GM18861 (cell line): ENCODE data around the gene RBSN.

ENCODE experiments used
- ATAC-seq: cut with Tn5 transposase; IDR thresholded peaks from one replicate; pipeline ENCODE4 v1.9.1; 2021; ENCODE audit not compliant: unreplicated experiment

RBSN gene

DNA sequence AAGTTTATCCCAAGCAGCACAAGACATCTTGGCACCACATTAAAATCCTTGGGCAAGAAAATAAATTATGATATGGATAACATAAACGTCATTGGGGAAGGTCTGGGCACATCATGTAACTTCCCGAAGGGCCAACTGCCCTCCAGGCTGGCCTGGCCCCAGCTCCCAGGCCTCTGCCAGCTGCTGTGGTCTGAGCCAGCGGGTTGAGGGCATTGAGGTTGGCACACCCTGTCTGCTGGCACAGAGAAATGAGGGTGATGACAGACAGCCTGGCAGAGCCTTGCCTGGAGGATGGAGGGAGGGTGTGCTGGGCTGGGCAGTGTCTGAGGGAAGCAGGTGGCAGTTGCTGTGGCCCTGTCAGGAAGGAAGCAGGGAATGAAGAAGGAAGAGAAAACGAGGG is 3.3 kb upstream of the RBSN start:
- no peak for ATAC-seq

DNA sequence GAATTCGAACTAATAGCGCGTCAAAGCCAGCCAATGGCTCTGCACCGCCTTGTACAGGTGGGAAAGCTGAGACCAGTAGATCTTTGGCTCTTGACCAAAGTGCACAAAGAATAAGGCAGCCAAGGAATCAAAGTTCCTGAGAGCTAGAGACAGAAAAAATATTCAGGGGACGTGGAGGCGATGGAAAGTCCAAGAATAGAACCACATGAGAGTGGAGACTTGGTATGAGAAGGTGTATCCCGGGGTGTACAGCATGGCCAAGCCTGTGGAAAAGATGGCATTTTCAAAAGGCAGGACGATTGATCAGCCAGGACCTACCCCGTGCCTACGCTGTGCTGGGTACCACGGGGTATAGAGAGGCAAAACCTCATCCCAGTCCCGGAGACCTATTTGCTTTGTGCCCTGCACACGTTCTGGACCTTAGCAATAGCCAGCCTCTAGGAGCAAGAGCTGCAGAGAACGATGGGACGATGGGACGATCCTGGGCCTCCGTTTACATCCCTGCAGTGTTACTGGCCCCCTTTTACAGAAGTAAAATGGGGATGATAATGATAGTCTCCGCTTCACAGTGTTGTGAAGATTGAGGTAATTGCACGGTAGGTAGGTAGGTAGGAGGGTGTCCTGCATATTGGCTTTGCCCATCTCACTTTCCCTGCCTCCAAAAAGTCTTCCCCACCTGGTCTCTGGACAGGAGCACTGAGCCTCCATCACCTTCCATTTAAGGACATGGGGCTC is 583 bp upstream of the RBSN start:
- ATAC-seq, result no peak

DNA sequence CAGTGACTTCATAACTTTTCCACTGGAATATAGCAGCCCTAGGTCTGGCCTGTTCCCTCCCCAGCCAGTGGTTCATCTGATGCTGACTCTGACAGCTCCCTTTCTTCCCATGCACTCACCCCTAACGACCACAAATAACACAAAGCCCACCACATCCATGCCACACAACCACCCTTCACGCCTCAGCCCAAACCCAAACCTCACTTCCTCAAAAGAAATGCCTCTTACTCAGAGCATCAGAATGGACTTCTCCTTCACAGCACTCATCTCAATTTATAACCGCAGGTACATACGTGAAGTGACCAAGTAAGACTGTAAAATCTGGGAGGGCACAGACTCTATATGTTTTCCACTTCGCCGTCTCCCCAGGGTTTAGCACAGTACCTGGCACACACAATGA is 1.1 kb downstream of the RBSN start:
- ATAC-seq, result no peak

DNA sequence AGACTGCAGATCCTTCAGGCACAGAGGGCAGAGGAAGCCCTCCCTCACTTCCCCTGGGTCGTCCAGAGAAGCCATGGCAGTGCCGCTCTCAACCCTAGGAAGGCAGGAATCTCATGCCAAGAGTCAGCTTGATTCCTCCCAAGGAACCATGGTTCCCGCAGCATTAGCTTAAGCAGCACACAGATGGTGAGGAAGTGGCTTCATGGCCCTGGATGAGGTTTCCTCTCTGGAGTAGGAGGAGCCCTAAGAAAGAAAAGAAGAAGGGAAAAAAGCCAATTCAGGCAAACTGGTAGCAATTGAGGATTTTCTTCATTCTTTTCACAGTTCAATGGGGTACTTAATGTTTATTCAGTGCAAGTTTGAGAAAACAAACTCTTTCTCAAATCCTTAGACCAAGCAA is 2.9 kb downstream of the RBSN start:
- ATAC-seq, result no peak

DNA sequence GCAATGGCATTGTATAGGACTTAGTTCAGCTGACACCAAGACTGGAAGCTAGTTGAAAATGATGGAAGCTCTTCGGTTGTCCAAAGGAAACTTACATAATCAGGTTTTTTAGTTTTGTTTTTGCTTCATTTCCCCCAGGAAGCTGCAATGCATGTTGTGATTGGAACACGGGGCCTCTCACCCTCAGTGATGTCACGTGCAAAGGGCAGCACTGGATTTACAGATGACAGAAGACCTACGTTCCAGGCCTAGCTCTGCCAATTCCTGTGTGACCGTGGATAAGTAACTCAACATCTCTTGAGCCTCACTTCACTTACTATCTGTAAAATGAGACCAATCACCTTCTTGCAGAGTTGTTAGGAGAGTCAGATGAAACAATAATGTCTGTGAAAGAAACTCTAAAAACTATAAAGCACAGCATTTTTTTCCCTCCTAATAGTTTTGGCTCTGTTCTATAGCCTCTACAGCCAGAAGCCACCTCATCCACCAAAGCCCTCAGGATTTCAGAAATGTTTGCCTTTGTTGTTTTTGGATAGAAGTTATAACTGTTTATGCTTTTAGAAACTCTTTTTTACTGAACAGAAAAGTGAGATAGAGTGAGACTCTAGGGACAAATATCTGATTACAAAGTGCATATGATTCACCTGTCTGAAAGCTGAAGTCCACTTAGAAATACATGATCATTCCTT is 4.6 kb downstream of the RBSN start:
- ATAC-seq, result no peak

DNA sequence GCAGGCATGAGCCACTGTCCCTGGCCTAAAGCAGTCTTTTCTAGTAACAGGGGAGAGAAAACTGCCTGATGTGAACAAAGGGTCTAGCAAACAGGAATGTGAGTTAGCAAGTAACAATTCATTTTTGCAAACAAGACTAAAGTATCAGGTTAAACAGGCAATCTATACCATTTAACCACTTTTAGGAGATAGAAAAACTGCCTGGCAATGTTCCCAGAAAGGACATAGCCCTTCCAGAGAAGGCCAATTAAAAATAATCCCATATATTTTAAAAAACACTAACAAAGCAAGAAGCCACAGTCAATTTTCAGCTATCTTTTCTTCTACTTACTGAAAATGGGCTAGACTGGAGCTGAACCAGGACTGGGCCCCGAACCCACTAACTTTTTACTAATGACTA is 6.3 kb downstream of the RBSN start:
- no peak for ATAC-seq

DNA sequence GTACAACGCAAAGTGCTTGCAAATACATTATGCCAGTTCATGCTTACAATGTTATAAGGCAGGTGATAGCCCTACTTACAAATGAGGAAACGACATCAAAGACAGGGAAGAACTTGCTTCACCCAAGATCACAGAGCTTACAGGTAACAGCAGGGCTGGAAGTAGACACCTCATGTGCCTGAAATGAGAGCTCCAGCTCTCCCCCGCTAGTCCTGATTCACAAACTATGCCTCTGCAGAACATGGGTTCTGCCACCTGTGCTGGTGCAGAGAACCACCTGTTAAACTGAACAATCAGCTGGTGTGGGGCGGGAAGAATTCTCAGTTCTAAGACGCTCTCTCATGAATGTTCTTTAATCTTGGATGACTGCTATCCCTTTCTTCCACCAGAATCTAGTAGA is 7.4 kb downstream of the RBSN start:
- ATAC-seq, result no peak

DNA sequence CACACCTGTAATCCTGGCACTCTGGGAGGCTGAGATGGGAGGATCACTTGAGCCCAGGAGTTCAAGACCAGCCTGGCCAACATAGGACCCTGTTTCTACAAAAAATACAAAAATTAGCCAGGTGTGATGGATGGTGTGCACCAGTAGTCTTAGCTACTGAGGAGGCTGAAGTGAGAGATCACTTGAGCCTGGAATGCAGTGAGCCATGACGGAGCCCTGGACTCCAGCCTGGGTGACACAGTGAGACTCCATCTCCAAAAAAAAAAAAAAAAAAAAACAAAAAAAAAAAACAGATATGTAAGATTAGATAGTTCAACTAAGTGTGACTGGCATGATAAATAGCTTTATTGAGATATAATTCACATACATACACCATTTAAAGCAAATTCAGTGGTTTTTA is 9.7 kb downstream of the RBSN start:
- no peak for ATAC-seq

DNA sequence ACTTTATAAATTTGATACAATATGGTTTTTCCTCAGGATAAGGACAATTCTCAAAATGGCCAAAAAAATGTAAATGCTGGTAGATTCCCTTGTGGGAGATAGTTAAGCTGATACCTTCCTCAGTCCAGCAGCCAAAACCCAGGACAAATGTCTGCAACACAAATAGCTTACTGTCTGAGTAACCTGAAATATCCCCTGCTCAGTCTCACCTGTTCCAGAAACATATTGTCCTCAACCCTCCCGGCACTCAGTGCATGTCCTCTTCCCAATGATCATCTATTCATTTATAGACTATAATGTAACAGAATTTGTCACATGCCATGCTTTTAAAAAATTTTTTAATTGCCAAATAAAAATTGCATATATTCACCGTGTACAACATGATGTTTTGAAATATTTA is 12.2 kb downstream of the RBSN start:
- ATAC-seq, result no peak

DNA sequence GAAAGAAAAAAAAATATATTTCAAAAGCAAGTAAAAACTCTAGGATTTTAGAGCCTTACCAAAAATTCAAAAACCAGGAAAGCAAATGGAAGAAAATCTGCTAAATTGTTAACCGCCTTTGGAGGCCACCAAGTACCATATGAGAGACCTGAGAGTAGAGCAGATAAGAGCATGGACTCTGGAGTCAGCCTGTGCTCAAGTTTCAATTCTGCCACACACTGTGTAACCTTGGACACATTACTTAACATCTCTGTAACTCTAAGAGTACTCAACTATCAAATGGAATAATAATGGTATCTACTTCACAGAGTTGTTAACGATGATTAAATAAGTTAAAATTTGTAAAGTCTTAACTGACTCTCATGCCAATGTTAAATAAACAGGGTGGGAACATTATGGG is 12.7 kb downstream of the RBSN start:
- ATAC-seq, result no peak

DNA sequence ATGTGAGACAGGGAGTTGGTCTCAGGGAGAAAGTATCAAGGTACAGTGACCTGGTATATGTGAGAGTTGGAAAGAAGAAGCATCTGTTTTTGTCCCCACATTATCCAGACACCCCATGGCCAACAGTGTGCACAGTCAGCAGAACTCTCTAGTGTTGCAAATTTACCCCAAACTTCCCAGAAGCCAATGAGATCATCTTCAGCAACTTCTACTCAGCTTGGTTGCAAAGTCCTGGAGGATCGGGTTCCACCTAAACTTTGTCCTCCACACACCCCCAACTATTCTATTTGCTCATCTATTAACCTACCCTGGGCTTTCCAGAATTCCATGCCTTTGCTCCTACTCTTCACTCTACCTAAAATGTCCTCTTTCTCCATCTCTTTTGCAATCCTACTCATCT is 15.7 kb downstream of the RBSN start:
- ATAC-seq, result no peak

DNA sequence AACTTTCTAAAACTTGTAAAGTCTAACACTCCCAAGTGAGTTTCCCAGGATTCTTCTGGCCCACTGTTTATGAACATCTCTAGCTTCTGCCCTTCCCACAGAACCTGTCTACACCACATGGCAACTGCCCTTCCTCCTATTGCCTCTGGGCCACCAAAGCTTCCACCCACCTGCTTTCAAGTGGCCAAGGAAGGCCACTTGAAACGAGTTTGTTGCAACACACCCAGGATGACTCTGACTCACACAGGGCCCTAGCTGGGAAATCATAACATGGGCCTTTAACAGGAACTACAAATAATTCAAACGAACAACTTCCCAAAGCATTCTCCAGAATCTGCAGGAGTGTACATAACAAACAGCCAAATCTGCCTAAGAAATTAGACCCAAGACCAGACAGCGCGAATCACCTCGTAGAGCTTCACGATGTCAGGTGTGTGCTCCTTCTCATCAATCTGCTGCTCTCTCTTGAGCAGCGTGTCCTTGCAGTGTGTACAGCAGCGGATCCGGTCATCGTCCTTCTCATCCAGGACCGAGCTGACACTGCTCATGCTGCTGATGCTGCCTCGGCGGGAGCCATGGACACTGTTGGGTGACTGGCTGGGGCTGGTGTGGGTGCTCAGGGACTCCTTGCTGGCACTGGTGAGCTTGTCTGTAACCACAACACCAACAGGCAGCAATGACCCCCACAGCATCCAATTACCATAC is 16.8 kb downstream of the RBSN start:
- ATAC-seq, result no peak

DNA sequence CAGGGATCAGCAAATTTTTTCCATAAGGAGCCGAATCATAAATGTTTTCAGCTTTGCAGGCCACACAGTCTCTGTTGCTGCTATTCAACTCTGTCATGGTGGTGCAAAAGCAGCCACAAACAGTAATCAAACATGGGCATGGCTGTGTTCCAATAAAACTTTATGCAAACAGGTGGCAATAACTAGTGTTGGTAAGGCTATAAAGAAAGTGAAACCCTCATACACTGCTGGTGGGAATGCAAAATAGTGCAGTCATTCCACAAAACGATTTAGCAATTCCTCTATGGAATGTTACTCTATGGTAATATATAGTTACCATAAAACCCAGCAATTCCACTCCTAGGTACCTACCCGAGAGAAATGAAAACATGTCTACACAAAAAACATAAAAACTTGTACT is 19.9 kb downstream of the RBSN start:
- ATAC-seq, result no peak

DNA sequence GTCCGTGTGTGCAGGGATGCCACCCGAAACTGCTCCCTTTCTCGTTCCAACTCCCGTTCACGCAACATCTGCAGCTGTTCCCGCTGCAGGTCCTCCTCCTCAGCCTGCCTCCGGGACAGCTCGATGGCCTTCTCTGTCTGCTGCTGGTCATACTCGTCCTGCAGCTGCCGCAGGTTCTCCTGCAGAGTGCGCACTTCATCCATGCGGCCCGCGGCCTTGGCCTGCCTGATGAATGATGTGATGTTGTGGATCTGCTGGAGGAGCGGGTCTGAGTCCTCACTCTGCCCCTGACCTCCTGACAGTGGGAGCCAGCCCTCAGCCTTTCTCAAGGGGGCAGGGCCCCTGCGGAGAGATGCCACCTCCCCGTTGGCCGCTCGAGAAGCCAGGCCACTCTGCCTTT is 24.4 kb downstream of the RBSN start:
- no peak for ATAC-seq

DNA sequence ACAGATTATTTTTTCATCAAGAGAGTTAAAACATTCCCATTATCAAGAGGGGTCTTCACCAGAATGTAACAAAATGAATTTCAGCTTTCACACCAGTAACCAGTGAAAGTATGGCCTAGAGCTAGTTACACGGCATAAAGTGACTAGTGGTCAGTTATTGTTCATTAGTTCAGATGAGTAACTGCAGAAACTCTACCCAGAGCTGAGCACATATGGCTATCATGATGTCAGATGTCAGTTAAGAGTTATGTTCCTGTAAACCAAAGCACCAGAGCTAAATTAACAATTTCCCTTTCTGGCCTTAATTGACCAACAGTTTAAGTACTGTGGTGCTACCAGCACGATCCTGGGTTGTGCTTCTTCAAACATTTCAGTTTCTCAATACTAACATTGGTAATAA is 27.2 kb downstream of the RBSN start:
- ATAC-seq, result no peak

DNA sequence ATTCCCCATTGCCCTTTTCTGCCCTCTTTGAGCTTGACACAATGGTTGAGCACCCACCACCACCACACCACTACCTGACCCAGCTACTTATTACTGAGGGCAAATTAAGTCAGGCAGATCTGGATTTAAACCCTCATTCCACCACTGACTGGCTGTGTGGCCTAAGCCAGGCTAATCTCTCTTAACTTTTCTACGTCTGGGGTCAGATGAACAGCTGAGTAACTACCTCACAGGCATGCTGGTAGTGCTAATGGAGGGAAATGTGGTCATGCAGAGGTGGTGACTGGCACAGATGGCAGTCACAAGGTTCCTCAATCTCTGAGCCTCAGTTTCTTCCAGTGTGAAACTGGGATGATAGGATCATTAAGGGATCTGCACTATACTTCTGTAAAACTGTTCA is 29.5 kb downstream of the RBSN start:
- ATAC-seq, result no peak

DNA sequence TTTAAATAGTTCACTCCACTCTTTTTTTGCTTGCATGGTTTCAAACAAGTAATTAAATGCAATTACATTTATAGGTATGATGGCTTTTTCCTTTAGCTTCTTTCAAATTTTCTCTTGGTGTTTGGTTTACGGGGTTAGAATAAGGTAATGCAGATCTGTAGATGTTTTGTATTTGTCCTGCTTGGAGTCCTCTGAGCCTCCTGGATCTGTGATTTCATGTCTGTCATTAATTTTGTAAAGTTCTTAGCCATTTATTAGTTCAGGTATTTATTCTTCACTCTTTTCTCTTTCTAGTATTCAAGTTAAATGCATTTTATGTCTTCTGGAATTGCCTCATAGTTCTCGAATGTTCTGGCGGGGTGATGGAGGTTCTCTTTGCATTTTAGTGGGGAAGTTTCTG is 32.5 kb downstream of the RBSN start:
- ATAC-seq, result no peak

DNA sequence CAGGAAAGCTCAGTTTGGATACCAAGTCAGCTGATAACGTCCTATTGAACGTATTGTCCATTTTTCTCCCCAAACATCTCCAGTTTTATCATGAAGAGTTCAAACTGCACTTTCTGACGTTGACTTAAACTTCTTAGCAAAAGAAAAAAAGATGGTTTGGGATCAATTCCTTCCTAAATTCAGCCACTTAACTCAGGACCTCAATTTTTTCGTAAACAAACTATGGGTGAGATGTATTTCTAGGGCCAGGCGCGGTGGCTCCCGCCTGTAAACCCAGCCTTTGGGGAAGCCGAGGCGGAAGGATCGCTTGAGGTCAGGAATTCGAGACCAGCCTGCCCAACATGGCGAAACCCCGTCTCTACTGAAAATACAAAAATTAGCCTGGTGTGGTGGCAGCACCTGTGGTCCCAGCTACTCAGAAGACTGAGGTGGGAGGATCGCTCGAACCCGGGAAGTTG is 33.4 kb downstream of the RBSN start:
- ATAC-seq, result no peak

DNA sequence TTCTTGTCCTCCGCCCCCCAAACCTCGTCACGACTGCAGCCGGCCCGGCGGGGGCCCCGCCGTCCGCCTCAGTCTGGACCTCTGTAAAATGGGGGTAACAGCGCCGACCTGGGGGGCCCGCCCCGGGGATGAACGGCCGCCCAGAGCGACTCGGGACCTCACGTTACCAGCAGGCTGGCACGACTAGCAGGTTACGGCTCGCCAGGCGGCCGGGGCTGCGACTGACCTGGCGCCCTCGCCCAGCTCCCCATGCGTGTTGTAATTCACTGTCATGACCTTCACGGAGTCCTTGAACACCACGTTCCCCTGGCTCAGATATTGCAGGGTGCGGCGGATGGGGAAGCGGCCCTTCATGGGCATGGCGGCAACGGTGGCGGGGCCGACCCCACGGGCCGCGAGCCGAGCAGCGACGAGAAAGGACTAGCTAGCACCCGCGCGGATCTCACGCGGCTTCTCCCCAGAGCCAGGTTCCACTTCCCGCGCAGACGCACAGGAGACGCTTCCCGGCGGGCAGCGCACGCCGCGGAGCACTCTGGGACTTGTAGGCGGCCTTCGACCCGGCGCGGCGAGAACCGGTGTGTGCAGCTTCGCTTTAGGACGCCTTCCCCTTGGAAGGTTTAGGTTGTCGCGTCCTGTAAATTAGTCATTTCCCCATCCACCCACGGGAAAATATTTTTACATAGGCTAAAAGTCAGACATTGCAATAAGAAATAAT is 34.0 kb downstream of the RBSN start, which contains the start of gene MRPS25:
Gene MRPS25 (minus strand): TSS at position 481 of the 715 bp plus-strand sequence. CDS start 121 bp downstream, at position 360.
- ATAC-seq, result peak; percentile 93

DNA sequence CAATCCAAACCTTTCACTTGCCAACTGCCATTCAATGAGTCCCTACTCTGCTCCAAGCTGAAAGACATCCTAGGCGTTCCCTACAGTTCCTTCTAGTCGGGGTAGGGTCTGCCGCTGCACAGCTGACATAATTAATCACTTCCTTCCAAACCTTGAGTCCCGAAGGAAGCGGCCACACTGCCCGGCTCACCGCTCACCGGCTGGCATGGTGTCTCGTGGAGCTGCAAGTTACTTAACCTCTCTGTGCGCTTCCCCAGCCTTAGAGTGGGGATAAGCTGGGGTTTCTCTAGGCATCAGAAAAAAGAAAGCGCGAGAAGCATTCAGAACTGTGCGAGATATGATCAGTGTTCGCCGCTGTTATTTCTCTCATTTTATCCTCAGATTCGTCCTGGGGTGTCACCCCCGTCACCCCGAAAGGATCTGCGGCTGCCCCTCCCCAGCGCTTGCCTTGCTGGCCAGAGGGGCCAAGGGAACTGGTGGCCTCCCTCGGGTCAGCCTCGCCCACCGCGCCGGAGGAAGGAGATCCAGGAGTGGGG is 34.6 kb downstream of the RBSN start:
- peak; percentile 12 for ATAC-seq

DNA sequence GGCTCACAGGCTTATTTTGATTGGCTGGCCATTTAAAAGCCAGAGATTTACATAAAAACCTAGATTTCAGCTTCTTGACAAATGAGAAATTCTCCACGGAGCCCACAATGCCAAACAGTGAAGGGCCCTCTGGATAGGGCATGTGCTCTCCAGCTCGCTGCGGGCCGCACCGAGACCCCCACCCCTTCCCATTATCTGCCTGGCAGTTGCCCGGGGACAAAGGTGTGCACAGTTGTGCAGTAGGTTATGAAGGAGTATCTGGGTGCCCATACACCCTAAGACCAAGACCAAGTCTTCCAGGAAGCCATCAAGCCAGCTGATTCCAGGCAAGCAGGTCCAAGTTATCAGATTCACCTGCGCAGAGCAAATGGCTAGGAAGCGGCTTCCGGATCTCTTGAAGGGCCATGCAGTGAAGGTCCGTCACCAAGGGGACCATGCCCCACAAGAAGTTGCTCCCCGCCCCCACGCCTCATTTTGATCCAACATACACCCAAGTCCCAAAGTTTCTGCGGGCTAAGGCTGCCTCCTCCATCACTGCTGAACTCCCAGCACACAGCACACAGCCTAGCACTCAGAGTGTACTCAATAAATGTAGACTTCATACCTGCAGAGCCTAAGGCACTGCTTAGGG is 35.2 kb downstream of the RBSN start:
- no peak for ATAC-seq
